H9 (cell line): Measurements from ENCODE around the gene MED29. TPM values are rescaled to one million over a fixed set of nuclear protein-coding genes. Genes with fewer than 3 reads are reported as not detected.

ENCODE experiments used
- DNase-seq: peaks from one replicate; pipeline ENCODE4 v3.0.0-alpha.2; 2017
- H2AFZ ChIP-seq: one replicate; pipeline ENCODE4 v1.6.1; 2013; ENCODE audit warnings: mild to moderate bottlenecking, low read length, control low read depth, moderate library complexity
- H2AK5ac ChIP-seq: 2 replicates; pipeline ENCODE4 v1.6.1; 2013; ENCODE audit warnings: low read length, control low read depth, mixed read lengths; ENCODE audit not compliant: insufficient read length
- H2BK120ac ChIP-seq: one replicate; pipeline ENCODE4 v1.6.1; 2013; ENCODE audit warnings: low read depth, mild to moderate bottlenecking, low read length, control low read depth, inconsistent platforms; ENCODE audit not compliant: poor library complexity, severe bottlenecking
- H2BK12ac ChIP-seq: 2 replicates; pipeline ENCODE4 v1.6.1; 2013; ENCODE audit warnings: low read length, control low read depth, mixed read lengths, low read depth; ENCODE audit not compliant: insufficient read length
- H2BK15ac ChIP-seq: 2 replicates; pipeline ENCODE4 v1.6.1; 2013; ENCODE audit warnings: low read depth, low read length, control low read depth
- H2BK20ac ChIP-seq: one replicate; pipeline ENCODE4 v1.6.1; 2013; ENCODE audit warnings: low read depth, mild to moderate bottlenecking, low read length, control low read depth, inconsistent platforms; ENCODE audit not compliant: poor library complexity, severe bottlenecking
- H2BK5ac ChIP-seq: 2 replicates; pipeline ENCODE4 v1.6.1; 2013; ENCODE audit warnings: low read length, control low read depth, mixed read lengths; ENCODE audit not compliant: insufficient read length
- H3K14ac ChIP-seq: 2 replicates; pipeline ENCODE4 v1.6.1; 2013; ENCODE audit warnings: low read length, control low read depth; ENCODE audit not compliant: insufficient read depth
- H3K18ac ChIP-seq: 2 replicates; pipeline ENCODE4 v1.6.1; 2013; ENCODE audit warnings: low read depth, mild to moderate bottlenecking, mixed read lengths, low read length, control low read depth; ENCODE audit not compliant: insufficient read length
- H3K23ac ChIP-seq: 2 replicates; pipeline ENCODE4 v1.6.1; 2013; ENCODE audit warnings: low read length, control low read depth, mixed read lengths, low read depth; ENCODE audit not compliant: insufficient read length
- H3K23me2 ChIP-seq: 2 replicates; pipeline ENCODE4 v1.6.1; 2013; ENCODE audit warnings: low read depth, mild to moderate bottlenecking, mixed read lengths, low read length, control low read depth; ENCODE audit not compliant: insufficient read length, poor library complexity, severe bottlenecking
- H3K27ac ChIP-seq: 2 replicates; pipeline ENCODE4 v1.5.1; 2013; ENCODE audit warnings: low read length, control low read depth, mixed read lengths, low read depth; ENCODE audit not compliant: insufficient read length
- H3K27me3 ChIP-seq: 2 replicates; pipeline ENCODE4 v1.6.1; 2013; ENCODE audit warnings: low read length, control low read depth, inconsistent platforms; ENCODE audit not compliant: insufficient read depth
- H3K4ac ChIP-seq: 2 replicates; pipeline ENCODE4 v1.6.1; 2013; ENCODE audit warnings: low read depth, mild to moderate bottlenecking, control low read depth, inconsistent platforms, low read length, moderate library complexity
- H3K4me1 ChIP-seq: 2 replicates; pipeline ENCODE4 v1.6.1; 2013; ENCODE audit warnings: low read length, control low read depth, inconsistent platforms; ENCODE audit not compliant: insufficient read depth
- H3K4me2 ChIP-seq: 2 replicates; pipeline ENCODE4 v1.6.1; 2013; ENCODE audit warnings: low read length, control low read depth, mixed read lengths; ENCODE audit not compliant: insufficient read length, insufficient read depth
- H3K56ac ChIP-seq: 2 replicates; pipeline ENCODE4 v1.6.1; 2013; ENCODE audit warnings: low read depth, mild to moderate bottlenecking, mixed read lengths, low read length, control low read depth; ENCODE audit not compliant: insufficient read length
- H3K79me1 ChIP-seq: 2 replicates; pipeline ENCODE4 v1.6.1; 2013; ENCODE audit warnings: low read depth, mild to moderate bottlenecking, moderate library complexity, low read length, control low read depth, inconsistent platforms; ENCODE audit not compliant: insufficient read depth, poor library complexity, severe bottlenecking
- H3K79me2 ChIP-seq: 2 replicates; pipeline ENCODE4 v1.6.1; 2013; ENCODE audit warnings: low read length, control low read depth, inconsistent platforms; ENCODE audit not compliant: insufficient read depth
- H3K9ac ChIP-seq: 2 replicates; pipeline ENCODE4 v1.6.1; 2013; ENCODE audit warnings: low read length, control low read depth, mixed read lengths; ENCODE audit not compliant: insufficient read length; ENCODE audit errors: extremely low read depth
- H3K9me3 ChIP-seq: one replicate; pipeline ENCODE4 v1.6.1; 2013; ENCODE audit warnings: low read depth, low read length, inconsistent platforms; ENCODE audit not compliant: control insufficient read depth
- H3T11ph ChIP-seq: one replicate; pipeline ENCODE4 v1.6.1; 2013; ENCODE audit warnings: mild to moderate bottlenecking, low read length, control low read depth, inconsistent platforms
- H4K20me1 ChIP-seq: one replicate; pipeline ENCODE4 v1.6.1; 2013; ENCODE audit not compliant: control insufficient read depth, insufficient read length, insufficient read depth
- H4K5ac ChIP-seq: 2 replicates; pipeline ENCODE4 v1.6.1; 2013; ENCODE audit warnings: low read depth, mild to moderate bottlenecking, mixed read lengths, low read length, control low read depth; ENCODE audit not compliant: insufficient read length
- H4K8ac ChIP-seq: replicated peaks from 2 replicates; pipeline ENCODE4 v1.6.1; 2013; ENCODE audit warnings: low read length, control low read depth, mixed read lengths, low read depth; ENCODE audit not compliant: insufficient read length
- H4K91ac ChIP-seq: 2 replicates; pipeline ENCODE4 v1.6.1; 2013; ENCODE audit warnings: low read depth, mild to moderate bottlenecking, moderate library complexity, mixed read lengths, low read length, control low read depth; ENCODE audit not compliant: insufficient read length
- H3K27ac Mint-ChIP-seq, 3 experiments: 2 replicates in 2 of 3; 3 replicates in 1 of 3; pipeline ENCODE4 v1.8.0; 2020 to 2021; ENCODE audit warnings: mixed read lengths in 3 of 3, mild to moderate bottlenecking in 1 of 3, moderate library complexity in 1 of 3
- H3K27me3 Mint-ChIP-seq: 2 replicates; pipeline ENCODE4 v1.8.0; 2021; ENCODE audit warnings: low read depth, mild to moderate bottlenecking, moderate library complexity, mixed read lengths
- H3K36me3 Mint-ChIP-seq, 3 experiments: 2 replicates in 2 of 3; 3 replicates in 1 of 3; pipeline ENCODE4 v1.8.0; 2020 to 2021; ENCODE audit warnings: low read depth in 3 of 3, mixed read lengths in 3 of 3; ENCODE audit not compliant: insufficient read depth in 1 of 3
- H3K4me1 Mint-ChIP-seq, 2 experiments: 2 replicates each; pipeline ENCODE4 v1.8.0; 2020; ENCODE audit warnings: mixed read lengths in 2 of 2
- H3K4me3 Mint-ChIP-seq, 2 experiments: 2 replicates in 1 of 2; 3 replicates in 1 of 2; pipeline ENCODE4 v1.8.0; 2020 to 2021; ENCODE audit warnings: mild to moderate bottlenecking in 2 of 2, mixed read lengths in 2 of 2, moderate library complexity in 1 of 2
- H3K9me3 Mint-ChIP-seq, 2 experiments: 2 replicates in 1 of 2; 3 replicates in 1 of 2; pipeline ENCODE4 v1.8.0; 2020; ENCODE audit warnings: mild to moderate bottlenecking in 2 of 2, mixed read lengths in 2 of 2, moderate library complexity in 1 of 2
- WGBS: extraction: QIAGEN DNeasy Blood & Tissue Kit; methylation state at CpG from one replicate; pipeline ENCODE4 v1.1.7; 2013; ENCODE audit warnings: missing lambda C conversion rate, low lambda C conversion rate, mixed read lengths; ENCODE audit not compliant: insufficient read length; ENCODE audit errors: extremely low coverage; 5-methylcytosine and 5-hydroxymethylcytosine counted together
- total RNA-seq: library from RNA; stranded (reverse); gene quantifications from 2 replicates; pipeline ENCODE4 v1.2.1, GENCODE V29; 2021
- TF ChIP-seq, protein P1 (sequence below): fragments of 200-600 bp; sonication (generic); conservative IDR thresholded peaks from 3 replicates; pipeline ENCODE4 v1.8.0; 2021; ENCODE audit warnings: antibody characterized with exemption, mild to moderate bottlenecking

The MED29 gene
- total RNA-seq, 1 experiment from 2014 or later: 48.3 TPM

DNA sequence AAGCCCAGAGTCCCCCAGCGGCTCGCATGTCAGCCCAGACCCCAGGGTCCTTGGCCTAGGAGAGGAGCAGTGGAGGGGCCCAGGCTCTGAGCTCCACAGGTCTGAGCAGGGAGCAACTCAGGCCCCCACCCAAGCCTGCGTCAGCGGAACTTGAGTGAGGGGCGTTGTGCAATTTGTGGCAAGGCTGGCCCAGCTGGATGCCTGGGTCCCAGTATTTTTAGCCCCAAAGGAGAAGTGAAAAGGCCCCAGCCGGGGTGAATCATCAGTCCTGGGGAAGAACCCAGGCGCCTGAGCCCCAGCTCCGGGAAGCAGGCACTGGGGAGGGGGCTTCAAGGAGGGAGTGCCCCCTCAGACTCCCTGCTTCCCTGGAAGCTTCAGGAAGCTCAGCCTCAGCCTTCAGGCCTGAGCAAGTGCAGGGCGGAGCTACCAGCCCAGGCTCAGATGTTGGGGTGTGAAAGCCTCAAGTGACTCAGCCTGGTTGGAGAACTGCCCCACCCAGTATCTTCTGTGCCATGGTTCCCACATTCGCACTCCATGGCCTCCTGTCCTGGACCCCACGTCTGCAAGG is 7.2 kb downstream of the MED29 start:
- no peak overlapping the region for H4K91ac ChIP-seq
- H2BK15ac ChIP-seq: no peak overlapping the region
- no peak overlapping the region for H3K9ac ChIP-seq
- H3K23me2 ChIP-seq: peaks cover 7% of the 10 kb centered on the region
- no peak overlapping the region for H3K18ac ChIP-seq
- no peak overlapping the region for H3K23ac ChIP-seq
- no peaks in the 10 kb centered on the region for H3K27me3 ChIP-seq
- no peak overlapping the region for H3K56ac ChIP-seq
- no peak overlapping the region for H3T11ph ChIP-seq
- TF ChIP-seq, protein P1, sequence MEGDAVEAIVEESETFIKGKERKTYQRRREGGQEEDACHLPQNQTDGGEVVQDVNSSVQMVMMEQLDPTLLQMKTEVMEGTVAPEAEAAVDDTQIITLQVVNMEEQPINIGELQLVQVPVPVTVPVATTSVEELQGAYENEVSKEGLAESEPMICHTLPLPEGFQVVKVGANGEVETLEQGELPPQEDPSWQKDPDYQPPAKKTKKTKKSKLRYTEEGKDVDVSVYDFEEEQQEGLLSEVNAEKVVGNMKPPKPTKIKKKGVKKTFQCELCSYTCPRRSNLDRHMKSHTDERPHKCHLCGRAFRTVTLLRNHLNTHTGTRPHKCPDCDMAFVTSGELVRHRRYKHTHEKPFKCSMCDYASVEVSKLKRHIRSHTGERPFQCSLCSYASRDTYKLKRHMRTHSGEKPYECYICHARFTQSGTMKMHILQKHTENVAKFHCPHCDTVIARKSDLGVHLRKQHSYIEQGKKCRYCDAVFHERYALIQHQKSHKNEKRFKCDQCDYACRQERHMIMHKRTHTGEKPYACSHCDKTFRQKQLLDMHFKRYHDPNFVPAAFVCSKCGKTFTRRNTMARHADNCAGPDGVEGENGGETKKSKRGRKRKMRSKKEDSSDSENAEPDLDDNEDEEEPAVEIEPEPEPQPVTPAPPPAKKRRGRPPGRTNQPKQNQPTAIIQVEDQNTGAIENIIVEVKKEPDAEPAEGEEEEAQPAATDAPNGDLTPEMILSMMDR: no peak
- peaks cover 4% of the 10 kb centered on the region; the same call in 1 of the 2 replicates for H3K4me1 ChIP-seq
- Mint-ChIP-seq H3K27ac (no peak overlapping the region; a peak in 1 of 7 replicates), H3K4me1 (peaks cover 22% of the 10 kb centered on the region in 2 experiments), H3K27me3 (no peaks in the 10 kb centered on the region; the same call in 1 of the 2 replicates), H3K4me3 (no peak overlapping the region; a peak in 1 of 5 replicates), H3K36me3 (peaks cover 17 to 31% (median 31%) of the 10 kb centered on the region in 3 experiments; a peak in 6 of 7 replicates), H3K9me3 (no peaks in the 10 kb centered on the region; a peak in 2 of 5 replicates)
- H2AFZ ChIP-seq: no peak overlapping the region
- DNase-seq: no peak
- no peak overlapping the region for H4K5ac ChIP-seq
- no peak overlapping the region for H2BK5ac ChIP-seq
- no peaks in the 10 kb centered on the region for H3K79me1 ChIP-seq
- H2BK120ac ChIP-seq: no peak overlapping the region
- no peak overlapping the region for H2BK20ac ChIP-seq
- no peaks in the 10 kb centered on the region for H3K79me2 ChIP-seq
- no peak overlapping the region for H2AK5ac ChIP-seq
- WGBS: no CpG with 5 or more reads among the region's 11 CpGs
- no peaks in the 10 kb centered on the region for H4K20me1 ChIP-seq
- H3K4me2 ChIP-seq: no peak overlapping the region
- no peak overlapping the region for H2BK12ac ChIP-seq
- H3K9me3 ChIP-seq: no peaks in the 10 kb centered on the region
- no peak overlapping the region; the same call in 1 of the 2 replicates for H3K4ac ChIP-seq
- H4K8ac ChIP-seq: no peak overlapping the region
- H3K27ac ChIP-seq: no peak overlapping the region
- no peak overlapping the region for H3K14ac ChIP-seq
